PC-3 (cell line): Measurements from ENCODE around the gene KERA.

Experiments
- EZH2 ChIP-seq: fragments of 300-600 bp; sonication (generic); IDR thresholded peaks from one replicate; pipeline ENCODE4 v1.6.1; 2017; ENCODE audit warnings: antibody characterized with exemption, mild to moderate bottlenecking, low read length; ENCODE audit not compliant: unreplicated experiment
- TF ChIP-seq, protein P1 (sequence below): fragments of 300-600 bp; sonication (generic); conservative IDR thresholded peaks from 2 replicates; pipeline ENCODE4 v1.5.1; 2017; ENCODE audit warnings: antibody characterized with exemption, low read depth, mild to moderate bottlenecking, low read length

DNA sequence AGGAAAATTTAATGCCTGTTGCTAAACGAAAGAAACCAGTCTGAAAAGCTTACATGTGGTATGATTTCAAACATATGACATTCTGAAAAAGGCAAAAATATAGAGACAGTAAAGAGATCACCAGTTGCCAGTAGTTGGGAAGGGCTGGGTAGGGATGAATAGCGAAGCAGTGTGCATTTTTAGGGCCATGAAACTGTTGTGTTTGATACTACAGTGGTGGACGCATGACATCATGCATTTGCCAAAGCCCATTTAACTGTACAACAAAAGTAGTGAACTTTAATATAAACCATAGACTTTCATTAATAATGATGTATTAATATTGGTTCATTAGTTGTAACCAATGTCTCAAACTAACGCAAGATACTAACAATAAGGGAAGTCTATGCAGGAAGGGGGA is 38.4 kb downstream of the KERA start:
- TF ChIP-seq, protein P1, sequence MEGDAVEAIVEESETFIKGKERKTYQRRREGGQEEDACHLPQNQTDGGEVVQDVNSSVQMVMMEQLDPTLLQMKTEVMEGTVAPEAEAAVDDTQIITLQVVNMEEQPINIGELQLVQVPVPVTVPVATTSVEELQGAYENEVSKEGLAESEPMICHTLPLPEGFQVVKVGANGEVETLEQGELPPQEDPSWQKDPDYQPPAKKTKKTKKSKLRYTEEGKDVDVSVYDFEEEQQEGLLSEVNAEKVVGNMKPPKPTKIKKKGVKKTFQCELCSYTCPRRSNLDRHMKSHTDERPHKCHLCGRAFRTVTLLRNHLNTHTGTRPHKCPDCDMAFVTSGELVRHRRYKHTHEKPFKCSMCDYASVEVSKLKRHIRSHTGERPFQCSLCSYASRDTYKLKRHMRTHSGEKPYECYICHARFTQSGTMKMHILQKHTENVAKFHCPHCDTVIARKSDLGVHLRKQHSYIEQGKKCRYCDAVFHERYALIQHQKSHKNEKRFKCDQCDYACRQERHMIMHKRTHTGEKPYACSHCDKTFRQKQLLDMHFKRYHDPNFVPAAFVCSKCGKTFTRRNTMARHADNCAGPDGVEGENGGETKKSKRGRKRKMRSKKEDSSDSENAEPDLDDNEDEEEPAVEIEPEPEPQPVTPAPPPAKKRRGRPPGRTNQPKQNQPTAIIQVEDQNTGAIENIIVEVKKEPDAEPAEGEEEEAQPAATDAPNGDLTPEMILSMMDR = no peak
- TF ChIP-seq EZH2 = no peak
